ENCODE data around the gene SH3RF3. TPM values are rescaled to one million over a fixed set of nuclear protein-coding genes. Genes with fewer than 3 reads are reported as not detected.

SH3RF3 gene
- total and polyA plus RNA-seq, 12 donors = 0.72 to 19.1 (median 12.2) TPM

- no peaks in the 10 kb centered on the region for H3K9me3 ChIP-seq (replicated peaks in 1 of 3)
- DNase-seq = no peak
- no peaks in the 10 kb centered on the region for H3K27me3 ChIP-seq
- intact Hi-C loops (cut with DNase I) = no loop called here
- H3K27ac ChIP-seq = no peak overlapping the region
- H3K4me3 ChIP-seq = no peak overlapping the region
- TF ChIP-seq POLR2A (IDR thresholded peaks at IDR 0.05) (no peak), CTCF (IDR thresholded peaks at IDR 0.05) (no peak)
- WGBS, 4 donors = 81 to 89% (median 87%) methylated on average over 6 to 7 of the region's 7 CpGs
- H3K36me3 ChIP-seq (replicated peaks in 1 of 2) = no peaks in the 10 kb centered on the region
- no peaks in the 10 kb centered on the region for H3K4me1 ChIP-seq (replicated peaks in 1 of 2)
Observed at GRCh38 chr2:109407276-109408042, 278.5 kb downstream of the SH3RF3 start.

DNA sequence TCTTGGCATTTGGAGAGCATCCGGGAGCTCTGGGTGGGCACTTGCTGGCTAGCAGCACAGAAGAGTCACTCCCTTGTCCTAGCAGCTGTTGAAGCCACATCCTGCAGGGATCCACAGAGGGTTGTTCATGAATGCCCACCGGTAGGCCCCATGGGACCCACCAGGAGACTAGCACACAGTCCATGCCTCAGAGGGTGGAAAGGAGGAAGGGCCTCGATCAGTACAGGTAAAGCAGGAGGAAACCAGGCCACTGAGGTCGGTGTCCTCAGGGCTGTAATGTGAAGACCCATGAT is 279.0 kb downstream of the SH3RF3 start:
- Histone ChIP-seq H3K4me1 (replicated peaks in 1 of 2) (no peaks in the 10 kb centered on the region), H3K27ac (no peak overlapping the region), H3K27me3 (no peaks in the 10 kb centered on the region), H3K36me3 (replicated peaks in 1 of 2) (no peaks in the 10 kb centered on the region), H3K4me3 (no peak overlapping the region), H3K9me3 (replicated peaks in 1 of 3) (no peaks in the 10 kb centered on the region)
- 86 to 94% (median 91%) methylated on average over 1 to 4 of the region's 4 CpGs for WGBS, 4 donors
- no peak for DNase-seq
- intact Hi-C loops (cut with DNase I) = no loop called here
- TF ChIP-seq CTCF (IDR thresholded peaks at IDR 0.05) = no peak
- TF ChIP-seq POLR2A (IDR thresholded peaks at IDR 0.05) = no peak

- TF ChIP-seq CTCF (IDR thresholded peaks at IDR 0.05) = no peak
- TF ChIP-seq POLR2A (IDR thresholded peaks at IDR 0.05) = no peak
- WGBS, 4 donors = 76 to 93% (median 91%) methylated on average over 10 to 13 of the region's 13 CpGs
- no peak overlapping the region for H3K4me3 ChIP-seq
Observed at GRCh38 chr2:109409321-109410038, 280.5 kb downstream of the SH3RF3 start.

DNA sequence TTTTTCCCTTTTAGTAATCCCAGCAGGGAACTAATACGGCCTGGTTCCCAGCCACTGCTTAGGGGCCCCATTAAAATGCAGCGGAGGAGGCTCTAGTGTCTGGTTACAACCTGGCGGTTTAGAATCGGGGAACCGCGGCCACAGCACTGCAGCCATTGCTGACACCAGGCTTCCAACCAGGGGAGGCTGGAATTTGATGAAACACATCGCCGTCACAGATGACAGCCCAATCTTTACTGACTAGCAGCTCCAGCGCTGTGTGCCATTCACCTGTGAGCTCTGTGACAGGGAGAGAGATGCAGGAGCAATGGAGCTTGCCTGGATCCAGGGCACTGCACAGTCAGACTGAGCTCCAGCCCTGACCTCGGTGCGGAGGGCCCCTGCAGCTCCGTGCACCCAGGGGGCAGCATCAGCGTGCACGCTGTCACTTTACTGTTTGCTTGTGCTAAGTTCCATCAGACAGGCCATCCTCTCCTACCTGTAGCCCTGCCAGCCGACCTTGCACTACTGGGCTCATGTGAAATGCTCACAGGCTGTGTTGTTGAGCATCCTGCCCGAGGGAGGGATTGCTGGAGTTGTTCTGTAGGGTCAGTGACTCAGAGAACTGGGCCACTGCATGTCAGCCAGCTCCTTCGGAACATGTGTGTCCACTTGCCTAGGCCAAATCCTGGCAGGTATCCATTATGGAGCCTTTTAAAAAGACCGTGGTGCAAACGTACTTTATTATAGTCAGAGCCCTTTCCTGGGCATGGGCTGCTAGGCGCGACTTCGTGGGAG is 281.2 kb downstream of the SH3RF3 start:
- Histone ChIP-seq H3K9me3 (replicated peaks in 1 of 3) (no peaks in the 10 kb centered on the region), H3K4me3 (no peak overlapping the region), H3K27ac (no peak overlapping the region), H3K27me3 (no peaks in the 10 kb centered on the region), H3K4me1 (replicated peaks in 1 of 2) (no peaks in the 10 kb centered on the region), H3K36me3 (replicated peaks in 1 of 2) (no peaks in the 10 kb centered on the region)
- 85 to 91% (median 88%) methylated on average over 15 to 22 of the region's 22 CpGs for WGBS, 4 donors
- TF ChIP-seq POLR2A (IDR thresholded peaks at IDR 0.05) (no peak), CTCF (IDR thresholded peaks at IDR 0.05) (no peak)
- intact Hi-C loops (cut with DNase I) = no loop called here
- DNase-seq = no peak

More at GRCh38 chr2:109409321-109410038, 280.5 kb downstream of the SH3RF3 start:
- no peak for DNase-seq
- H3K27ac ChIP-seq = no peak overlapping the region
- intact Hi-C loops (cut with DNase I) = no loop called here
- no peaks in the 10 kb centered on the region for H3K27me3 ChIP-seq
- no peaks in the 10 kb centered on the region for H3K9me3 ChIP-seq (replicated peaks in 1 of 3)
- H3K4me1 ChIP-seq (replicated peaks in 1 of 2) = no peaks in the 10 kb centered on the region
- no peaks in the 10 kb centered on the region for H3K36me3 ChIP-seq (replicated peaks in 1 of 2)

Measured in adrenal gland (tissue), 12 donors.